Esophagus squamous epithelium (tissue), 5 donors: ENCODE results near the gene TRANK1. TPM values are rescaled to one million over a fixed set of nuclear protein-coding genes. Genes with fewer than 3 reads are reported as not detected.
"Not testable (repeated sequence)": the region's sequence is repeated elsewhere in the genome, so short reads cannot be mapped to it uniquely, and the experiment has no call there.

Experiments
- DNase-seq: peaks from one replicate; lab custom pipeline; 2025; lab: John Stamatoyannopoulos, UW
- H3K27ac ChIP-seq, 4 donors: fragments of 200-600 bp; sonication (generic); one replicate each; pipeline ENCODE4 v1.5.1; 2016 to 2019; ENCODE audit warnings: mild to moderate bottlenecking in 1 of 4
- H3K27me3 ChIP-seq, 4 donors: fragments of 200-600 bp; sonication (generic); 1 replicate in 3 of 4; 2 replicates in 1 of 4; pipeline versions ENCODE4 v1.5.1 to v1.6.0; 2017 to 2021; ENCODE audit warnings: antibody characterized with exemption in 1 of 4
- H3K36me3 ChIP-seq, 3 donors: fragments of 200-600 bp; sonication (generic); one replicate each; pipeline ENCODE4 v1.5.1; 2016 to 2019
- H3K4me1 ChIP-seq, 3 donors: fragments of 200-600 bp; sonication (generic); one replicate each; pipeline ENCODE4 v1.5.1; 2017 to 2019
- H3K4me3 ChIP-seq, 4 donors: fragments of 200-600 bp; sonication (generic); 1 replicate in 3 of 4; 2 replicates in 1 of 4; pipeline ENCODE4 v1.5.1; 2016 to 2019; ENCODE audit warnings: mild to moderate bottlenecking in 2 of 4, moderate library complexity in 1 of 4
- H3K9me3 ChIP-seq, 3 donors: fragments of 200-600 bp; sonication (generic); one replicate each; pipeline ENCODE4 v1.5.1; 2016 to 2019
- POLR2A ChIP-seq, 4 donors: fragments of 450-650 bp; IDR thresholded peaks; one replicate each; pipeline ENCODE4 v1.6.1; 2017; ENCODE audit warnings: antibody characterized with exemption in 4 of 4, mild to moderate bottlenecking in 4 of 4, moderate library complexity in 3 of 4
- WGBS, 2 donors: methylation state at CpG; one replicate each; pipeline ENCODE4 v1.1.5; 2018; 5-methylcytosine and 5-hydroxymethylcytosine counted together
- intact Hi-C: fragments of 100-400 bp; cut with DNase I; formaldehyde crosslinking; loops from one replicate; pipeline ENCODE4 v1.15.0; 2022
- total RNA-seq, 4 donors: library from RNA; depleted of rRNA; stranded (reverse); fragments of >200 nt; gene quantifications; one replicate each; pipeline ENCODE4 v1.1.0, GENCODE V29; 2016
- TF ChIP-seq, protein P1 (sequence below), 6 experiments: fragments of 450-650 bp in 4 of 6; fragments of 200-600 bp in 2 of 6; sonication (generic) in 2 of 6; IDR thresholded peaks; one replicate each; pipeline ENCODE4 v1.5.1; 2016 to 2019; ENCODE audit warnings: antibody characterized with exemption in 6 of 6, mild to moderate bottlenecking in 4 of 6, moderate library complexity in 4 of 6
- donor health status: DM: yes; HTN: yes; CAD: no.

TRANK1 gene
- total RNA-seq, 4 donors from 2014 or later = 1.8 to 6.3 (median 3.7) TPM

DNA sequence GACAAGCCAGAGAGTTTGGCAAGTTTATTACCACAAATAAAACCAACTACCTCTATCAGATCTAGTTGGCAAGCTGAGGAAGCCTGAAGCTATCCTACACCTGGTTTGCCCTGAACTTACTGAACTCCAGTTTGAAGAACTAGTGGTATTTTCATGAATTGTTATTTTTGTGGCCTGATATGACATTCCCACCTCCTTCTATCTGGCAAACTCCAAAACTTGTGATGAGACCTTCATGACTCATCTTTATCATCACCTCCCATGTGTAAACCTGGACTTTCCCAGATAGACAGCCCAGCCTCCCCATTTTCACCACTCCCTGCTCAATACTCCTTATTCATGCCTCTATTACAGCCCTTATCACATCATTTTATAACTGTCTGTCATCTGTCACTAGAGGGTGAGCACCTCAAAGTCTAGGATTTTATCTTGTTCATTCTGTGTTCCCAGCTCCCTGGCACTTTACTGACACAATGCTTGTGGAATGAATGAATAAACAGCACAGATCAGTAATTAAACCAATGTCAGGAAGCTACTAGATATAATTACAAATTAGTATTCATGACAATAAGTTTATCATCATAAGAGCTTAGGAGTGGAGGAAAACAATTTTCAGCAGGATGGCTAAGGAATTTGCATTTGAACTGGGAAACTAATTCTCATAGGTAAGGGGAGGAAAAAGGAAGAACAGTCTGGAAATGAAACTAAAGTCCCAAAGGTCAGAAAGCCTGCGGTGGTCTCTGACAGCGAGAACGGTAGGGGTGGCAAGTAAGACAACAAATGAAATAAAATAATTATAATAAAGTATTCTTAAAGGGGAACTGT lies 13.2 kb upstream of the TRANK1 start:
- H3K27me3 ChIP-seq = no peaks in the 10 kb centered on the region
- intact Hi-C loops = loop anchor here (10.0 kb wide), 1 partner anchor 223 kb away; no protein-coding TSS in a partner anchor
- no peak overlapping the region for H3K27ac ChIP-seq
- no peak for DNase-seq
- WGBS, 2 donors = 44 to 56% methylated on average over 3 of the region's 3 CpGs
- no peaks in the 10 kb centered on the region for H3K36me3 ChIP-seq
- H3K9me3 ChIP-seq = no peaks in the 10 kb centered on the region
- H3K4me1 ChIP-seq = peaks cover 0 to 9% (median 4%) of the 10 kb centered on the region in 3 donors
- TF ChIP-seq POLR2A (IDR thresholded peaks at IDR 0.05) = no peak
- TF ChIP-seq, protein P1, sequence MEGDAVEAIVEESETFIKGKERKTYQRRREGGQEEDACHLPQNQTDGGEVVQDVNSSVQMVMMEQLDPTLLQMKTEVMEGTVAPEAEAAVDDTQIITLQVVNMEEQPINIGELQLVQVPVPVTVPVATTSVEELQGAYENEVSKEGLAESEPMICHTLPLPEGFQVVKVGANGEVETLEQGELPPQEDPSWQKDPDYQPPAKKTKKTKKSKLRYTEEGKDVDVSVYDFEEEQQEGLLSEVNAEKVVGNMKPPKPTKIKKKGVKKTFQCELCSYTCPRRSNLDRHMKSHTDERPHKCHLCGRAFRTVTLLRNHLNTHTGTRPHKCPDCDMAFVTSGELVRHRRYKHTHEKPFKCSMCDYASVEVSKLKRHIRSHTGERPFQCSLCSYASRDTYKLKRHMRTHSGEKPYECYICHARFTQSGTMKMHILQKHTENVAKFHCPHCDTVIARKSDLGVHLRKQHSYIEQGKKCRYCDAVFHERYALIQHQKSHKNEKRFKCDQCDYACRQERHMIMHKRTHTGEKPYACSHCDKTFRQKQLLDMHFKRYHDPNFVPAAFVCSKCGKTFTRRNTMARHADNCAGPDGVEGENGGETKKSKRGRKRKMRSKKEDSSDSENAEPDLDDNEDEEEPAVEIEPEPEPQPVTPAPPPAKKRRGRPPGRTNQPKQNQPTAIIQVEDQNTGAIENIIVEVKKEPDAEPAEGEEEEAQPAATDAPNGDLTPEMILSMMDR (IDR thresholded peaks at IDR 0.05) = no peak
- no peak overlapping the region for H3K4me3 ChIP-seq

DNA sequence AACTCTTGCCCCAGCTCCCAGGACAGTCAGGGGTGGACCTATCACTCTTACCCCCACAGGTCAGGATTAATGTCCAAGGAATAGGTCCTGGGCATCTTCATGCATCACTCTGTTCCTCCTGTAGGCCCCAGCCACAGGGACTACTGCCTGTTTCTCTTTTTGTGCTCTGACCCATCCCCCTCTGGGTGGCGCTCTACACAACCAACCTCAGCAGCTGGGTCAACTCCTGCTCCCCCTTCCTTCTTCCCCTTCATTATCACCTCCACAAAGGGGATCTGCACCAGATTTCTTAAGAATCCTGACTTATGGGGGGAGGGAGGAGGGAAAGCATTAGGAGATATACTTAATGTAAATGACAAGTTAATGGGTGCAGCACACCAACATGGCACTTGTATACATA lies 12.2 kb upstream of the TRANK1 start:
- DNase-seq = no peak
- H3K27ac ChIP-seq = no peak overlapping the region
- TF ChIP-seq, protein P1 (IDR thresholded peaks at IDR 0.05) = no peak
- TF ChIP-seq POLR2A (IDR thresholded peaks at IDR 0.05) = no peak
- no peak overlapping the region for H3K4me3 ChIP-seq
- 100% methylated on average over 1 of the region's 1 CpG; no CpG with 5 or more reads in 1 of the 2 donors for WGBS, 2 donors
- H3K9me3 ChIP-seq = no peaks in the 10 kb centered on the region
- no peaks in the 10 kb centered on the region for H3K27me3 ChIP-seq
- intact Hi-C loops = loop anchor here (10.0 kb wide), 1 partner anchor 222 kb away; no protein-coding TSS in a partner anchor
- H3K36me3 ChIP-seq = no peaks in the 10 kb centered on the region
- peaks cover 0 to 9% (median 4%) of the 10 kb centered on the region in 3 donors for H3K4me1 ChIP-seq

GRCh38 chr3:36956155-36956554 lies 11.3 kb upstream of the TRANK1 start:
- TF ChIP-seq, protein P1 (IDR thresholded peaks at IDR 0.05) = no peak
- no peak for TF ChIP-seq POLR2A (IDR thresholded peaks at IDR 0.05)
- Histone ChIP-seq H3K27ac (no peak overlapping the region), H3K27me3 (no peaks in the 10 kb centered on the region), H3K36me3 (no peaks in the 10 kb centered on the region), H3K4me3 (no peak overlapping the region), H3K4me1 (peaks cover 0 to 9% (median 4%) of the 10 kb centered on the region in 3 donors), H3K9me3 (no peaks in the 10 kb centered on the region)
- intact Hi-C loops = loop anchor here (10.0 kb wide), 1 partner anchor 221 kb away; no protein-coding TSS in a partner anchor
- WGBS, 2 donors = 77 to 93% methylated on average over 3 of the region's 3 CpGs
- DNase-seq = no peak

DNA sequence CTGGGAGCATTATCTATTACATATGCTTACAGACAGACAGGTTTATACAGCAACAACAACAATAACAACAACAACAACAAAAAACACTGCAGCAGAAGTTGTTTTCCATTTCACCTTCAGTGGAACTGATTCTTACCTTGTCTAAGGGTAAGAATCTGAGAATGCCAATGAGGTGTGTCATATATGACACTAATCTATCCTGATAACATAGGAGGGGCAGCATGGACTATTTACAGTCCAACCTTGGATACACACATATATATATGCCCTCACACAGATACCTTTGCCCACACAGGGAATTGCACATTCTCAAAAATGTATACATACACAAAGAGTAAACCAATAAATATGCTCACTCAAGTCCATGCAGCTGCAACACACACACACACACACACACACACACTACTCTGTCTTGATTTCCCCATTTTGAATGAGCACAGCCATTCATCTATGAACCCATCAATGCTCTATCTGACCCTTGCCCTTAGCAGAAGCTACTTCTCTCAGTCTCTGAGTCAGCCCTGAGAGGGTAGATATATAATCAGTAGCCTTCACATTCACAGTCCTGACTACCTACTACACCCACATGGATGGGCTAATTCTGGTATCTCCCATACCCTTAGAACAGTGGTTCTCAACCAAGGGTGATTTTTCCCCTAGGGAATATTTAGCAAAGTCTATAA lies 9.7 kb upstream of the TRANK1 start:
- Histone ChIP-seq H3K27me3 (no peaks in the 10 kb centered on the region), H3K36me3 (no peaks in the 10 kb centered on the region), H3K27ac (no peak overlapping the region), H3K4me3 (no peak overlapping the region), H3K9me3 (no peaks in the 10 kb centered on the region), H3K4me1 (peaks cover 0 to 9% (median 4%) of the 10 kb centered on the region in 3 donors)
- intact Hi-C loops = loop anchor here (10.0 kb wide), 1 partner anchor 220 kb away; no protein-coding TSS in a partner anchor
- TF ChIP-seq, protein P1 (IDR thresholded peaks at IDR 0.05) = no peak
- TF ChIP-seq POLR2A (IDR thresholded peaks at IDR 0.05) = no peak
- DNase-seq = no peak

GRCh38 chr3:36947814-36948213 lies 3.0 kb upstream of the TRANK1 start:
- Histone ChIP-seq H3K9me3 (peaks cover 0 to 12% (median 8%) of the 10 kb centered on the region in 3 donors), H3K4me1 (peaks cover 7 to 27% (median 11%) of the 10 kb centered on the region in 3 donors)
- intact Hi-C loops, H3K36me3 ChIP-seq, H3K27me3 ChIP-seq, DNase-seq, H3K27ac ChIP-seq, H3K4me3 ChIP-seq: not testable (repeated sequence)
- WGBS, 2 donors = 84 to 89% methylated on average over 5 of the region's 5 CpGs
